HCT116 (cell line): ENCODE measurements around the gene HTN3. TPM values are rescaled to one million over a fixed set of nuclear protein-coding genes. Genes with fewer than 3 reads are reported as not detected.
"Not testable (repeated sequence)": the region's sequence is repeated elsewhere in the genome, so short reads cannot be mapped to it uniquely, and the experiment has no call there.

Source experiments
- ATAC-seq: fragments of 200-7000 bp; cut with Tn5 transposase; 2 replicates; pipeline ENCODE4 v1.9.1; 2020; ENCODE audit warnings: mild to moderate bottlenecking, moderate library complexity
- BruUV-seq: library from RNA; stranded (reverse); fragments of 400-500 nt; replicated peaks from 2 replicates; lab custom pipeline; 2021; lab: Mats Ljungman, UMichigan
- CTCF ChIA-PET: fragments of 300-600 bp; sonication (Branson Sonifier 250); formaldehyde crosslinking; loops from one replicate; lab custom pipeline; 2021; ENCODE audit warnings: antibody characterized with exemption; lab: Charles Lee
- POLR2A ChIA-PET: fragments of 300-600, 350-600 bp; sonication (Branson Sonifier 250); formaldehyde crosslinking; loops from one replicate; lab custom pipeline; 2021; ENCODE audit warnings: antibody characterized with exemption; lab: Charles Lee
- RAD21 ChIA-PET, 2 experiments: fragments of 300-600 bp; sonication (Branson Sonifier 250); formaldehyde crosslinking; loops; one replicate each; lab custom pipeline; 2023; ENCODE audit warnings: low total read pairs in 2 of 2; ENCODE audit not compliant: uncharacterized antibody in 2 of 2, unreplicated experiment in 2 of 2, low non-redundant PET in 1 of 2; lab: Charles Lee
- DNase-seq: peaks from one replicate; pipeline ENCODE4 v3.0.0-alpha.2; 2010; ENCODE audit warnings: low read depth, low spot score
- H2AFZ ChIP-seq: fragments of 200-600 bp; shearing (Covaris generic), sonication (generic); 2 replicates; pipeline ENCODE4 v1.6.1; 2017; ENCODE audit warnings: low read depth, mixed run types, mixed read lengths, antibody characterized with exemption, low read length; ENCODE audit not compliant: poor library complexity, severe bottlenecking
- H3K27ac ChIP-seq: 2 replicates; pipeline ENCODE4 v1.5.1; 2012; ENCODE audit warnings: low read depth, low read length
- H3K27me3 ChIP-seq: fragments of 200-600 bp; sonication (generic); 2 replicates; pipeline ENCODE4 v1.6.1; 2016; ENCODE audit warnings: mixed run types, low read length, mixed read lengths; ENCODE audit not compliant: insufficient read depth
- H3K36me3 ChIP-seq, 2 experiments: fragments of 200-500 bp in 1 of 2; fragments of 200-600 bp in 1 of 2; sonication (Bioruptor generic) in 1 of 2; sonication (generic) in 1 of 2; 2 replicates each; pipeline versions ENCODE4 v1.5.1 to v1.6.1; 2014 to 2016; ENCODE audit warnings: low read length in 2 of 2, inconsistent platforms in 1 of 2, mixed read lengths in 1 of 2, mixed run types in 1 of 2; ENCODE audit not compliant: insufficient read depth in 2 of 2, control insufficient read depth in 1 of 2
- H3K4me1 ChIP-seq, 2 experiments: fragments of 200-600 bp in 1 of 2; sonication (generic) in 1 of 2; 2 replicates each; pipeline versions ENCODE4 v1.5.1 to v1.6.1; 2012 to 2017; ENCODE audit warnings: low read length in 2 of 2, inconsistent platforms in 1 of 2, mild to moderate bottlenecking in 1 of 2, mixed read lengths in 1 of 2, mixed run types in 1 of 2, moderate library complexity in 1 of 2; ENCODE audit not compliant: insufficient read depth in 2 of 2, control insufficient read depth in 1 of 2
- H3K4me2 ChIP-seq: fragments of 200-600 bp; sonication (generic); 2 replicates; pipeline ENCODE4 v1.6.1; 2017; ENCODE audit warnings: mixed run types, low read length, mixed read lengths
- H3K4me3 ChIP-seq, 2 experiments: fragments of 200-600 bp in 1 of 2; sonication (generic) in 1 of 2; replicated peaks in 1 of 2; 2 replicates each; pipeline ENCODE4 v1.5.1; 2011 to 2016; ENCODE audit warnings: low read length in 2 of 2, control low read depth in 1 of 2, low read depth in 1 of 2, mild to moderate bottlenecking in 1 of 2, mixed read lengths in 1 of 2, mixed run types in 1 of 2
- H3K79me2 ChIP-seq: fragments of 200-600 bp; sonication (generic); 2 replicates; pipeline ENCODE4 v1.6.1; 2017; ENCODE audit warnings: mild to moderate bottlenecking, mixed run types, low read length, moderate library complexity, mixed read lengths; ENCODE audit not compliant: insufficient read depth
- H3K9ac ChIP-seq: fragments of 200-600 bp; sonication (generic); 2 replicates; pipeline ENCODE4 v1.6.1; 2016; ENCODE audit warnings: low read length, mixed read lengths
- H3K9me2 ChIP-seq: fragments of 200-600 bp; sonication (generic), shearing (Covaris generic); 2 replicates; pipeline ENCODE4 v1.6.1; 2017; ENCODE audit warnings: mixed run types, mild to moderate bottlenecking, moderate library complexity; ENCODE audit not compliant: insufficient read depth
- H3K9me3 ChIP-seq, 2 experiments: fragments of 200-500 bp in 1 of 2; fragments of 200-600 bp in 1 of 2; sonication (Bioruptor generic) in 1 of 2; sonication (generic) in 1 of 2; 2 replicates each; pipeline ENCODE4 v1.6.1; 2014 to 2017; ENCODE audit warnings: low read length in 2 of 2, mixed read lengths in 2 of 2, inconsistent platforms in 1 of 2, low read depth in 1 of 2, mild to moderate bottlenecking in 1 of 2, mixed run types in 1 of 2, moderate library complexity in 1 of 2; ENCODE audit not compliant: control insufficient read depth in 1 of 2, insufficient read depth in 1 of 2
- H4K20me1 ChIP-seq: fragments of 200-600 bp; sonication (generic), shearing (Covaris generic); 2 replicates; pipeline ENCODE4 v1.6.1; 2017; ENCODE audit warnings: mixed run types, mild to moderate bottlenecking, moderate library complexity; ENCODE audit not compliant: insufficient read depth
- CTCF ChIP-seq, 3 experiments: fragments of 200-600 bp in 1 of 3; sonication (generic) in 1 of 3; IDR thresholded peaks in 2 of 3; conservative IDR thresholded peaks in 1 of 3; 2 replicates each; pipeline ENCODE4 v1.5.1; 2012 to 2017; ENCODE audit warnings: low read depth in 2 of 3, low read length in 2 of 3, antibody characterized with exemption in 1 of 3, borderline replicate concordance in 1 of 3, control low read depth in 1 of 3, mild to moderate bottlenecking in 1 of 3, mixed read lengths in 1 of 3, mixed run types in 1 of 3, moderate library complexity in 1 of 3; ENCODE audit not compliant: insufficient read depth in 1 of 3
- EGR1 ChIP-seq: IDR thresholded peaks from 2 replicates; pipeline ENCODE4 v1.6.1; 2012; ENCODE audit warnings: low read depth
- ELF1 ChIP-seq: IDR thresholded peaks from 2 replicates; pipeline ENCODE4 v1.6.1; 2012; ENCODE audit warnings: low read depth, borderline replicate concordance
- RAD21 ChIP-seq: IDR thresholded peaks from 2 replicates; pipeline ENCODE4 v1.6.1; 2012; ENCODE audit warnings: low read depth, mild to moderate bottlenecking
- TCF7L2 ChIP-seq: IDR thresholded peaks from 2 replicates; pipeline ENCODE4 v1.7.0; 2011; ENCODE audit warnings: borderline replicate concordance, inconsistent platforms; ENCODE audit not compliant: insufficient read depth, insufficient read length; ENCODE audit errors: extremely low read depth
- intact Hi-C: fragments of 100-400 bp; cut with micrococcal nuclease; formaldehyde crosslinking; loops from 2 replicates; pipeline ENCODE4 v1.10.0; 2022
- total RNA-seq: library from RNA; stranded (reverse); gene quantifications from one replicate; pipeline ENCODE4 v1.2.1, GENCODE V29; 2021; ENCODE audit not compliant: unreplicated experiment

The HTN3 gene
- total RNA-seq, 1 experiment from 2014 or later, result not detected

DNA sequence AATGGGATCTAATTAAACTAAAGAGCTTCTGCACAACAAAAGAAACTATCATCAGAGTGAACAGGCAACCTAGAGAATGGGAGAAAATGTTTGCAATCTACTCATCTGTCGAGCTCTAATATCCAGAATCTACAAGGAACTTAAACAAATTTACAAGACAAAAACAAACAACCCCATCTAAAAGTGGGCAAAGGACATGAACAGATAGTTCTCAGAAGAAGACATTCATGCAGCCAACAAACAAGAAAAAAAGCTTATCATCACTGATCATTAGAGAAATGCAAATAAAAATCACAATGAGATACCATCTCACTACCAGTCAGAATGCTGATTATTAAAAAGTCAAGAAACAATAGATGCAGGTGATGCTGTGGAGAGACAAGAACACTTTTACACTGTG lies 28.3 kb downstream of the HTN3 start:
- H3K27me3 ChIP-seq, H3K9ac ChIP-seq, H3K27ac ChIP-seq, H4K20me1 ChIP-seq, ATAC-seq, CTCF ChIA-PET, RAD21 ChIA-PET, H3K36me3 ChIP-seq, H3K4me2 ChIP-seq, H3K4me3 ChIP-seq, H2AFZ ChIP-seq, H3K4me1 ChIP-seq, H3K79me2 ChIP-seq, POLR2A ChIA-PET, intact Hi-C loops, DNase-seq, H3K9me3 ChIP-seq, H3K9me2 ChIP-seq, BruUV-seq: not testable (repeated sequence)

DNA sequence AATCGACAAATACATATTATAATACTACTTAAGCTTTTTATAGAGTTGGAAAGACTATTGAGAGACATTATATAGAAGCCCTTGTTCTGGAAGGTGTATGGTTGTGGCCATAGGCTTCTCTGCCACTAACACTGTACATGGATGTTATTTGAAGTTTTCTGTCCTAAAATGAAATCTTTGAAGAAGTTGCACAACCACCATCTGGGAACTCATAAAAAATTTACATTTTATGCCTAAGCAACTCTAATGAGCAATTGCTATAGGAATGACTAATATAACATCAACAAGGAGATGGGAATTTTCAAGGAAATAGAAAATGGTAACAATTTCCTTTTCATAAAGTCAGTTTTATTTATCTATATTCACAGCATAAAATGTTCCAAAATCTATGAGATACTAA lies 29.4 kb downstream of the HTN3 start:
- Histone ChIP-seq H3K9me2 (no peaks in the 10 kb centered on the region), H3K79me2 (no peaks in the 10 kb centered on the region), H3K9ac (no peak overlapping the region), H3K9me3 (no peaks in the 10 kb centered on the region), H3K4me1 (no peaks in the 10 kb centered on the region), H3K4me3 (no peak overlapping the region), H3K27ac (no peak overlapping the region), H3K27me3 (no peaks in the 10 kb centered on the region), H4K20me1 (no peaks in the 10 kb centered on the region), H2AFZ (no peak overlapping the region), H3K4me2 (no peak overlapping the region), H3K36me3 (no peaks in the 10 kb centered on the region)
- ChIA-PET POLR2A (no interaction called here), RAD21 (no interaction called here), CTCF (no interaction called here)
- DNase-seq (no peak), ATAC-seq (no peak)
- no TSS peak for BruUV-seq
- intact Hi-C loops, result no loop called here
- TF ChIP-seq EGR1 (no peak), TCF7L2 (no peak), CTCF (IDR thresholded peaks at IDR 0.05 in 2 of 3, conservative IDR thresholded peaks at IDR 0.05 in 1 of 3; ENCODE audit: borderline replicate concordance in 1 of 3, insufficient read depth in 1 of 3, low read depth in 2 of 3, low read length in 2 of 3) (no peak), RAD21 (no peak), ELF1 (no peak)
